Measurements from ENCODE around the gene CHODL. TPM values are rescaled to one million over a fixed set of nuclear protein-coding genes. Genes with fewer than 3 reads are reported as not detected.

CHODL gene
- total RNA-seq, 4 donors from 2014 or later = 0.22 to 0.57 (median 0.33) TPM; not detected in 1

DNA sequence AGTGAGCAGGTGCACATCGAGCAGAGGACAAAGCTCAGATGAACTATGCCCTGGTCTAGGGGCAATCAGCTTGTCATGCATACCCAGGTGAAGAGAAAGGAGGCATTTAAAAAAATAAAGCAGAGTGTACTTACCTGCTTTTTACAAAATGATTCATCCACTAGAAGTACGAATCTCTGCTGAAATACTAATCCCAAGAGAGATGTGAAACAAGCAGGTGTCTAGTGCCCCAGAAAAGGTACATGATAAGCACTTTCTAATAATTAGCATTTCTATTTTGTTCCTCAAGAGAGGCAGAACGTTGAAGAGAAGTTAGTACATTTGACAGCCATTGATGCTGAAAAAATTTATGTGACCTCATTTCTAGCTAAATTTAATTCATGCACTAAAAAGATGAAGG lies 31.1 kb downstream of the CHODL start:
- TF ChIP-seq, protein P1, sequence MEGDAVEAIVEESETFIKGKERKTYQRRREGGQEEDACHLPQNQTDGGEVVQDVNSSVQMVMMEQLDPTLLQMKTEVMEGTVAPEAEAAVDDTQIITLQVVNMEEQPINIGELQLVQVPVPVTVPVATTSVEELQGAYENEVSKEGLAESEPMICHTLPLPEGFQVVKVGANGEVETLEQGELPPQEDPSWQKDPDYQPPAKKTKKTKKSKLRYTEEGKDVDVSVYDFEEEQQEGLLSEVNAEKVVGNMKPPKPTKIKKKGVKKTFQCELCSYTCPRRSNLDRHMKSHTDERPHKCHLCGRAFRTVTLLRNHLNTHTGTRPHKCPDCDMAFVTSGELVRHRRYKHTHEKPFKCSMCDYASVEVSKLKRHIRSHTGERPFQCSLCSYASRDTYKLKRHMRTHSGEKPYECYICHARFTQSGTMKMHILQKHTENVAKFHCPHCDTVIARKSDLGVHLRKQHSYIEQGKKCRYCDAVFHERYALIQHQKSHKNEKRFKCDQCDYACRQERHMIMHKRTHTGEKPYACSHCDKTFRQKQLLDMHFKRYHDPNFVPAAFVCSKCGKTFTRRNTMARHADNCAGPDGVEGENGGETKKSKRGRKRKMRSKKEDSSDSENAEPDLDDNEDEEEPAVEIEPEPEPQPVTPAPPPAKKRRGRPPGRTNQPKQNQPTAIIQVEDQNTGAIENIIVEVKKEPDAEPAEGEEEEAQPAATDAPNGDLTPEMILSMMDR (IDR thresholded peaks at IDR 0.05; ENCODE audit: low read depth) = no peak

DNA sequence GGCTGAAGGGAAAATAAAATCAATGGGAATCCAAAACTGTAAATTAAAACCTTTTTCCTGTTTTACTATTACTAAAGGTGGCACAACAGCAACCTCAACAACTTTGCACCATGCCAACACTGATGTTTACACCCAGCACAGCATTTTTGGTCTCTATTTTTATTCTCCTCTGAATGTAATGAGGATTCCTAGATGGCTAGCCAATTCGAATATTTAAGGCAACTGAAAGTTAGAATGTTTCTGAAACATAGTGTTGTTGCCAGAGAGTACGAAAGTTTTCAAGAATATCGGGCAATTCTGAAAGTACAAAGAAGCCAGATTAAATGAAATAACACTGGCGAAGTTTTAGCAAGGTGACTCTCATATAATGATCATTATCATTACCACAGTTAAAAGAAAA lies 40.7 kb downstream of the CHODL start:
- TF ChIP-seq, protein P1 (IDR thresholded peaks at IDR 0.05; ENCODE audit: low read depth) = no peak

DNA sequence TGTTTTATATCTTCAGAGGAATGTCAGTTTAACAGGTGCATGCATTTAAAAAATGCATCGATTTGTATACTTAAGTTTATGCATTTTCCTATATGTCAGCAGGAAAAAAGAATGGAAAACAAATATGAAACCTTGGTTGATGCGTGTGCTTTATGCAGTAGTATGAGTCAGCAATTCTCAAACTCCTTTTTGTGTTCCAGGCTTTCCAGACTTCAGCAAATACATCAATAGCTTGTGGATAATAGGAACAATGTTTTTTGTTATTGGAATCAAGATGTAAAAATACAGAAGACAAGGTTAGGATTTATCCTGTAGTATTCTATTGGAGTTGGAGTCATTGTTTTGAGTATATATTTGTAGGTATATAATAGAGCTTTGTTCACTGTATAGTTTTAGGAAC lies 45.2 kb downstream of the CHODL start:
- TF ChIP-seq, protein P1 (IDR thresholded peaks at IDR 0.05; ENCODE audit: low read depth) = no peak

DNA sequence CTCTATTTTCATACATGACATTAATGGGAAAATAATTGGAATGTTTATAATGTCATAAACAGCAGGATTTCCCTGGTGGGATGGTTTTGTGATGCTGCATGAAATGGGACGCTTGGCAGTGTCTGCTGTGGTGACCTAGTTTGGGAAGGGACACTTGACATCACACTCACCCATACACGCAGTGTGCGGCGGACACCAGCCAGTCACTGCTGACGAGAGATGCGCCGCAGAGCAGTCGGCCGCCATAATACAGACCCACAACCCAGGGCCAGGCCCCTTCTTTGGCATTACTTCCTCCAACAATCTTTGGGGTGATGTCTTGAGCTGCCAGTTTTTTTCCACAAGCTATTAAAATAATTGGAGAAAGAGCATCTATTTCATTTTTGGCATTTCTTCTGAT lies 49.5 kb downstream of the CHODL start:
- TF ChIP-seq, protein P1 (IDR thresholded peaks at IDR 0.05; ENCODE audit: low read depth) = no peak

DNA sequence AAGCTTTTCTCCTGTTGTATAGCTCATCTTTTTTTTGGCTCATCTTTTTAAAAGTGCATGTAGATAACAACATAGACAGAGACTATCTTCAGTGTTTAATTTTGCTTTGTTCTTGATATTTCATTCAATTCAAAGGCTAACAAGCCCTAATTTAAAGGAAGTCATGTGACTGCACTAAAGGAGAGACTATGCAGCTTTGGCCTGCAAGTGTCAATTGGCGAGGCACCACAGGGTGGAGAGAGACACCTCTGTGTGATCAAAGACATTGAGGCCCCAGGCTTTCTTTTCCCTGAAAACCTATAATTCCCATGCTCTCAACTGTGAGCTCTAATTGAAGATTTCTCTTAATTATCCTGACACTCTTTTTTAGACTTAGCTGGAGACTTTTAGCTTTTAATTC lies 53.6 kb downstream of the CHODL start:
- TF ChIP-seq, protein P1 (IDR thresholded peaks at IDR 0.05; ENCODE audit: low read depth) = no peak

Other genes starting within 250 kb of the CHODL start
- gene TMPRSS15, start 159.0 kb downstream of the CHODL start, total RNA-seq = not detected

Data from subcutaneous adipose tissue (tissue), 4 donors.